Heart left ventricle (tissue), 16 donors: ENCODE measurements around the gene MED17. TPM values are rescaled to one million over a fixed set of nuclear protein-coding genes. Genes with fewer than 3 reads are reported as not detected.

Experiments
- ATAC-seq, 4 donors: fragments of 200-7000 bp; cut with Tn5 transposase; one replicate each; pipeline ENCODE4 v1.9.1; 2020 to 2022; ENCODE audit warnings: moderate library complexity in 4 of 4, mild to moderate bottlenecking in 3 of 4, moderate number of reproducible peaks in 1 of 4
- DNase-seq, 5 donors: peaks; one replicate each; pipeline ENCODE4 v3.0.0-alpha.2; 2020
- H3K27ac ChIP-seq, 12 donors: fragments of 200-600 bp; sonication (generic) in 4 of 12; one replicate each; pipeline versions ENCODE4 v1.5.0 to v1.8.0; 2016 to 2022; ENCODE audit warnings: mild to moderate bottlenecking in 2 of 12
- H3K27me3 ChIP-seq, 9 donors: fragments of 200-600 bp; sonication (generic) in 2 of 9; one replicate each; pipeline versions ENCODE4 v1.5.1 to v1.8.0; 2016 to 2022; ENCODE audit warnings: mild to moderate bottlenecking in 3 of 9
- H3K36me3 ChIP-seq, 9 donors: fragments of 200-600 bp; sonication (generic) in 2 of 9; one replicate each; pipeline versions ENCODE4 v1.5.0 to v1.8.0; 2018 to 2022; ENCODE audit warnings: mild to moderate bottlenecking in 2 of 9
- H3K4me1 ChIP-seq, 12 donors: fragments of 200-600 bp; sonication (generic) in 4 of 12; one replicate each; pipeline versions ENCODE4 v1.5.0 to v1.8.0; 2016 to 2022; ENCODE audit warnings: mild to moderate bottlenecking in 3 of 12
- H3K4me3 ChIP-seq, 12 donors: fragments of 200-600 bp; sonication (generic) in 4 of 12; one replicate each; pipeline versions ENCODE4 v1.5.0 to v1.8.0; 2017 to 2022; ENCODE audit warnings: mild to moderate bottlenecking in 9 of 12, moderate library complexity in 4 of 12
- H3K9me3 ChIP-seq, 12 donors: fragments of 200-600 bp; sonication (generic) in 4 of 12; one replicate each; pipeline versions ENCODE4 v1.5.0 to v1.8.0; 2016 to 2022; ENCODE audit warnings: mild to moderate bottlenecking in 1 of 12
- POLR2A ChIP-seq, 2 donors: fragments of 450-650 bp; IDR thresholded peaks; one replicate each; pipeline ENCODE4 v1.6.1; 2017; ENCODE audit warnings: antibody characterized with exemption in 2 of 2, mild to moderate bottlenecking in 2 of 2, moderate library complexity in 2 of 2
- WGBS, 4 donors: extraction: QIAGEN DNeasy Blood & Tissue Kit in 2 of 4; methylation state at CpG; one replicate each; pipeline versions ENCODE4 v1.1.5 to v1.1.7; 2013 to 2018; 5-methylcytosine and 5-hydroxymethylcytosine counted together
- intact Hi-C, 10 donors: fragments of 100-400 bp; cut with DNase I; formaldehyde crosslinking; loops; one replicate each; pipeline versions ENCODE4 v1.11.1 to v1.14.2; 2022
- polyA plus RNA-seq, 2 donors: library from polyadenylated mRNA; stranded (reverse); fragments of 200-250 nt; gene quantifications; one replicate each; pipeline ENCODE4 v1.2.3, GENCODE V29; 2013
- total RNA-seq, 9 donors: library from RNA; depleted of rRNA in 2 of 9; stranded (reverse); fragments of >200 nt in 2 of 9; fragmentation: NEBNext Ultra II Directional in 3 of 9; extraction: Animal tissue kit (Norgen Biotek cat#: 25700) in 3 of 9; gene quantifications; one replicate each; pipeline versions ENCODE4 v1.1.0 to v1.2.4, GENCODE V29; 2016 to 2023
- TF ChIP-seq, protein P1 (sequence below), 12 donors: fragments of 200-600 bp; sonication (generic) in 4 of 12; IDR thresholded peaks; one replicate each; pipeline versions ENCODE4 v1.5.0 to v1.8.0; 2018 to 2022; ENCODE audit warnings: antibody characterized with exemption in 12 of 12, mild to moderate bottlenecking in 5 of 12
- donor health status: ischemic (EF 13 %, LVEDD 7.1; RV severe dilation, severe dysfunction).
- donor health status: healthy with polysubstance abuse.
- donor health status: DM: no; HTN: yes; CAD: no.
- donor health status: DM: no; HTN: no; CAD: no.
- donor health status: ischemic (EF 25% LVEDD 6.9; RV normal size, moderate dysfunction).
- donor health status: ischemic (EF 25% LVEDD 5.7; RV mildly dilated, moderate dysfunction).
- donor health status: healthy.
- donor health status: DM: yes; HTN: yes; CAD: no.
- donor health status: ischemic (EF 35%, LVEDD 5.7; RV mildly dilated, moderate dysfunction).
- donor health status: nonischemic (EF 11% LVEDD 7.7; RV severe dilation, severe dysfunction).
- donor health status: DM: yes; HTN: yes; CAD: no.
- donor health status: PGD.
- donor health status: ischemic (EF 29% LVEDD 5.4; RV normal size, mild dysfunction).
- donor health status: nonischemic (EF 23%, LVEDD 6.1; RV moderate dilation, normal function).

Gene MED17
- total and polyA plus RNA-seq, 11 donors = 9.2 to 28.6 (median 16.1) TPM

DNA sequence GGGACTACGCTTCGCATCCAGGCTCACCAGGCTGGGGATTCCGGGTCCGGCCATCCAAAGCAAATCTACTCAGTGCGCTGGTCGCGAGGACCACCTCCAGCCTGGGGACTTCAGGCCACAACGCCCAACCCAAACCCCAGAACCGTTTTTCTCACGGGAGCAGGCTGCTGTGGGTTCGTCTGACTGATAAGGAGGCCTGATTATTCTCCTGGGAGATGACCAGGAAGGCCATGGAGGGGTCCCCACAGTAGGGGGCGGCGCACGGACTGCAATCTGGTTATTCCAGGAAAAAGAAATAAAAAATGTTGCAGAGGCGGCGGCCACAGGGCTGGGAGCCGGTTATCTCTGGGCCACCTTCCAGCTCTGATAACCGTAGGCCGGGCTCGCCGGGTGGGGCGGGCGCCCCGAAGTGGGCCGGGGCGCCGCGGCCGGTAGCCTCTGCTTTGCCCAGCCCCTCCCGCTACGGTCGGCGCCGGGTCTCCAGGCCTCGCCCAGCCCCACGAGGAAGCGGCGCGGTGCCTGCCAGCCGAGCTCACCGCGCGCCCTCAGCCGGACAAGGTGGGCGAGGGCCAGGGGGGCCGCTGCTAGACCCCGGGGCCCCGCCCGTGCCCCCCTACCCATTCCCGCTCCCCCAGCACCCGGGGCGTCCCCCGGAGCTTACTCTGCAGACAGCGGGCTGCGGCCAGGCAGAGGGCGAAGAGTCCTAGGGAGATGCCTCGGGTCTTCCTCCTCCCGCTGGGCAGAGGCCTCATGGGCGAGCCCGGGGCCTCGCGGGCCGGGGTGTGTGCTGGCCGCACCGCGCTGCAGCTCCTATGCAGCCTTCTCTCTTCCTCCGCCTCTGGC lies 65.9 kb downstream of the MED17 start:
- no peak for TF ChIP-seq POLR2A (IDR thresholded peaks at IDR 0.05)
- TF ChIP-seq, protein P1, sequence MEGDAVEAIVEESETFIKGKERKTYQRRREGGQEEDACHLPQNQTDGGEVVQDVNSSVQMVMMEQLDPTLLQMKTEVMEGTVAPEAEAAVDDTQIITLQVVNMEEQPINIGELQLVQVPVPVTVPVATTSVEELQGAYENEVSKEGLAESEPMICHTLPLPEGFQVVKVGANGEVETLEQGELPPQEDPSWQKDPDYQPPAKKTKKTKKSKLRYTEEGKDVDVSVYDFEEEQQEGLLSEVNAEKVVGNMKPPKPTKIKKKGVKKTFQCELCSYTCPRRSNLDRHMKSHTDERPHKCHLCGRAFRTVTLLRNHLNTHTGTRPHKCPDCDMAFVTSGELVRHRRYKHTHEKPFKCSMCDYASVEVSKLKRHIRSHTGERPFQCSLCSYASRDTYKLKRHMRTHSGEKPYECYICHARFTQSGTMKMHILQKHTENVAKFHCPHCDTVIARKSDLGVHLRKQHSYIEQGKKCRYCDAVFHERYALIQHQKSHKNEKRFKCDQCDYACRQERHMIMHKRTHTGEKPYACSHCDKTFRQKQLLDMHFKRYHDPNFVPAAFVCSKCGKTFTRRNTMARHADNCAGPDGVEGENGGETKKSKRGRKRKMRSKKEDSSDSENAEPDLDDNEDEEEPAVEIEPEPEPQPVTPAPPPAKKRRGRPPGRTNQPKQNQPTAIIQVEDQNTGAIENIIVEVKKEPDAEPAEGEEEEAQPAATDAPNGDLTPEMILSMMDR (IDR thresholded peaks at IDR 0.05) = peak in 2 of 12 donors; percentile 9
- intact Hi-C loops = no loop called here
- Histone ChIP-seq H3K36me3 (no peaks in the 10 kb centered on the region), H3K4me1 (peaks cover 0 to 13% (median 5%) of the 10 kb centered on the region in 12 donors), H3K27me3 (peaks cover 0 to 13% (median 0%) of the 10 kb centered on the region in 9 donors), H3K9me3 (no peaks in the 10 kb centered on the region), H3K27ac (peak overlapping the region in 6 of 12 donors; percentile 19 to 62 (median 38)), H3K4me3 (peak overlapping the region; percentile 41 to 67 (median 59))
- WGBS, 4 donors = 8 to 9% (median 8%) methylated on average over 28 to 67 of the region's 67 CpGs
- peak in 3 of 4 donors; percentile 59 to 84 (median 65) for ATAC-seq
- peak in 3 of 5 donors; percentile 15 to 64 (median 31) for DNase-seq

DNA sequence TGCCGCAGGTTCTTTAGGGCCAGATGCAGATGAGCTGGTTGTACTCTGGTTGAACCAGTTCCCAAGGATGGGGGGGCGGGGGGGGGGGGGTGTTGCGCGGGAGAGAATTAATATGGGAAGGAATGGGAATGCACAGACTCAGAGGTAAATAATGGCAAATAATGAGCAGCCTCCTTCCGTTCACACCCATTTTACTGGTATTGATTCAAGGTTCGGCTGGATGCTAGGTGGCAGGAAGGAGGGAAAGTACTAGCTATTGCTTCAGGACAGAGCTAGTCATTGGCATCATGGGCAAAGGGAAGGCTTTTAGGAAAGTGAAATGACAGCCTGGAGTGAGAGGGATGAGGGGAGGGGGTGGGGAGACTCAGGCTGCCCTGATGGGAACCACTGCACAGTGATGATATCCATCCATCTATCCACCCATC lies 66.5 kb downstream of the MED17 start, which contains the start of gene VSTM5:
TSS of gene VSTM5 (minus strand) at position 25 of the 425 bp plus-strand sequence. CDS start 116 bp downstream, outside the sequence.
- no peaks in the 10 kb centered on the region for H3K36me3 ChIP-seq
- 26 to 29% (median 28%) methylated on average over 4 to 6 of the region's 6 CpGs for WGBS, 4 donors
- peaks cover 0 to 13% (median 0%) of the 10 kb centered on the region in 9 donors for H3K27me3 ChIP-seq
- TF ChIP-seq, protein P1 (IDR thresholded peaks at IDR 0.05) = no peak
- no peak for TF ChIP-seq POLR2A (IDR thresholded peaks at IDR 0.05)
- H3K4me3 ChIP-seq = peak within 1 kb of the TSS; percentile 41 to 67 (median 59)
- ATAC-seq (no peak), DNase-seq (no peak)
- H3K27ac ChIP-seq = peak within 1 kb of the TSS in 6 of 12 donors; percentile 19 to 62 (median 38)
- intact Hi-C loops = no loop called here
- no peaks in the 10 kb centered on the region for H3K9me3 ChIP-seq
- H3K4me1 ChIP-seq = peaks cover 0 to 13% (median 5%) of the 10 kb centered on the region in 12 donors

DNA sequence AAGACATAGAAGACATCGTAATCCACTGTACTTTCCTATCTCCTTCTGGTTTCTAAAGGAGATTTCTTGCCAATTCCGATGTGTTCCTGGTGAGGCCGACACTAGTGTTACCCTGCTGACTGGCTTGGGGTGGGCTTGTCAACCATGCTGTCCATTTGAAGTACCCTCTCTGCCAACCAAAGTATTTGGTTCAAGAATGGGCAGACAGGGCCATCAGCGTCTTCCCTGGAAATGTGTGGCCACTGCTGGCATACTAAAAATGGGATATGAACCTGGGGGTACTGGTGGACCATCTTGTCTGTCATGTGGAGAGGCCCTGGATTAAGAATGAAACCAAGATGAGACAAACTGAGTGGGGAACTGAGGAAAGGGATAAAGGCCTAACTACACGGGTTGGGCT lies 68.2 kb downstream of the MED17 start:
- no peaks in the 10 kb centered on the region for H3K36me3 ChIP-seq
- H3K4me3 ChIP-seq = no peak overlapping the region
- intact Hi-C loops = no loop called here
- no peak for DNase-seq
- peaks cover 0 to 17% (median 8%) of the 10 kb centered on the region in 12 donors for H3K4me1 ChIP-seq
- no peak for ATAC-seq
- WGBS, 4 donors = 92 to 99% (median 96%) methylated on average over 5 of the region's 5 CpGs
- H3K27me3 ChIP-seq = peaks cover 0 to 13% (median 0%) of the 10 kb centered on the region in 9 donors
- TF ChIP-seq POLR2A (IDR thresholded peaks at IDR 0.05) = no peak
- TF ChIP-seq, protein P1 (IDR thresholded peaks at IDR 0.05) = no peak
- H3K27ac ChIP-seq = no peak overlapping the region
- no peaks in the 10 kb centered on the region for H3K9me3 ChIP-seq

DNA sequence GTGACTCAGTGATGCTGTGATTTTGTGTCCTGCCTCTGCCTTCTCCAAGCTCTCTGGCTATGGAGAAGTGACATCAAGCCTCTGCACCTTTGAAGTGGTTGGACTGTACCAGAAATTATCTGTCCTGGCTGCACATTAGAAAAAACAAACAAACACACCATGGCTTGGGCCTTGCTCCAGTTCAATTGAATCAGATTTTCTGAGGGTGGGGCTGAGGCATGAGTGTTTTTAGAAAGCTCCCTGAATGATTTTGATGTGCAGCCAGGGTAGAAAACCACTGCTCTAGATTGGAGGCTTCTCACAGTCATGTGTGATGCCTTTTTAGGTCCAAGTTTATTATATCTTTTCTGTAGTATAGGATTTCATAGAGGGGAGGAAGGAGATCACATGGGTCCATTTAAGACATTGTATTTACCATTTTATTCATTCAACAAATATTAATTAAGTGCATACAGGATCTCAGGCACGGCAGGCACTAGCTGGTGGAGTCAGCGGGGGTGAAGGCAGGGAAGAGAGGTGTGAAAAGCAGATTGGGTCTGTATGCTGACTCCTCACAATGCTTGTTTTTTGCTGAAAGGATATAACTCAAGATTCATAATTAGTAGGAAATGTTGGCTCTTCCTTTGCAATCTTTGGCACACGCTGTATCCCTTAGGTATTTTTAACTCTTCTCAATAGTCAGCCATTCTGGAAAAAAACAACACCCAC lies 73.5 kb downstream of the MED17 start:
- Histone ChIP-seq H3K4me3 (no peak overlapping the region), H3K9me3 (no peaks in the 10 kb centered on the region), H3K4me1 (peaks cover 0 to 32% (median 13%) of the 10 kb centered on the region in 12 donors), H3K27me3 (no peaks in the 10 kb centered on the region), H3K27ac (peak overlapping the region in 2 of 12 donors; percentile 2 to 20), H3K36me3 (no peaks in the 10 kb centered on the region)
- no peak for DNase-seq
- WGBS, 4 donors = 39 to 50% (median 47%) methylated on average over 3 of the region's 3 CpGs
- no peak for TF ChIP-seq POLR2A (IDR thresholded peaks at IDR 0.05)
- TF ChIP-seq, protein P1 (IDR thresholded peaks at IDR 0.05) = no peak
- intact Hi-C loops = no loop called here
- ATAC-seq = peak; percentile 34 to 77 (median 44)
